ENCODE results near the gene UST. TPM values are rescaled to one million over a fixed set of nuclear protein-coding genes. Genes with fewer than 3 reads are reported as not detected.

UST gene
- total and polyA plus RNA-seq, 2 of the 8 experiments (the other 6 are each of a cell fraction or from before 2014, with no cell fraction given) = 13.5 to 34.5 TPM

- TF ChIP-seq GABPA (IDR thresholded peaks at IDR 0.05; ENCODE audit: borderline replicate concordance, insufficient read depth, low read length) = no peak
- TF ChIP-seq PHF8 (conservative IDR thresholded peaks at IDR 0.05; ENCODE audit: low read depth, low read length) = no peak
- no peak for TF ChIP-seq JUND (IDR thresholded peaks at IDR 0.05; ENCODE audit: low read length)
- no peak for TF ChIP-seq ATF2 (IDR thresholded peaks at IDR 0.05; ENCODE audit: low read length)
- TF ChIP-seq CHD1 (IDR thresholded peaks at IDR 0.05; ENCODE audit: low read depth, low read length) = no peak
Measured at GRCh38 chr6:148805777-148806176, 58.9 kb downstream of the UST start (continued).

Data from H1 (cell line).